GM19468 (cell line): Measurements from ENCODE around the gene ANKRD62.
"Not testable (repeated sequence)": the region's sequence is repeated elsewhere in the genome, so short reads cannot be mapped to it uniquely, and the experiment has no call there.

ENCODE experiments used
- ATAC-seq: cut with Tn5 transposase; IDR thresholded peaks from one replicate; pipeline ENCODE4 v1.9.1; 2021; ENCODE audit warnings: mild to moderate bottlenecking, moderate library complexity, moderate number of reproducible peaks; ENCODE audit not compliant: unreplicated experiment; ENCODE audit errors: extremely low read depth

Gene ANKRD62

DNA sequence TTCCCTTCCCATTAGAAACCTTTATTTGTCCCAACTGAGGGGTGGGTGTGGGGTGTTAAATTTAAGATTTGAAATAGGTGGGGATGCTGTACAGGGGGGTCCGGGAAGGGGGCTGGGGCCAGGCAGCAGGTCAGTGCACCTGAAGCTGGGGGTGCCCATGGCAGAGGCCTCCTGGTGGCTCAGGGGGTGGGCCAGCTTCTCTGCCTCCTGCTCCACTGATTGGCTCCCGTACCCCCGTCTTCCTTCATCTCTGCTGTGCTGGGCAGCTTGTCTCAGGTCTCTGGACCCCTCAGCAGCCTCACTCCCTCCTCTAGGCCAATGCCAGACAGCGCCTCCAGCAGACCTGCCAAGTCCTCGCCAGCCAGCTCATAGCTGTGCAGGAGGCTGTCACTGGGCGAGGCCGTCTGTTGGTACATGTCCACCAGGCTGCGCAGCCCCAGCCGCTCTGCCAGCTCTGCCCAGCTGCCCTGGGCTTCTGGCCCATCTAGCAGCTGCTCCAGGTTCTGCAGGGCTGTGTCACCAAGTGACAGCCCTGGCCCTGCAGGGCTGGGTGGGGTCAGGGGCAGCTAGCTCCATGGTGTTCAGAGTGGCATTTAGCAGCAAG is 2.0 kb upstream of the ANKRD62 start:
- ATAC-seq: no peak

GRCh38 chr18:12092398-12093229 is 1.0 kb upstream of the ANKRD62 start:
- ATAC-seq: no peak

DNA sequence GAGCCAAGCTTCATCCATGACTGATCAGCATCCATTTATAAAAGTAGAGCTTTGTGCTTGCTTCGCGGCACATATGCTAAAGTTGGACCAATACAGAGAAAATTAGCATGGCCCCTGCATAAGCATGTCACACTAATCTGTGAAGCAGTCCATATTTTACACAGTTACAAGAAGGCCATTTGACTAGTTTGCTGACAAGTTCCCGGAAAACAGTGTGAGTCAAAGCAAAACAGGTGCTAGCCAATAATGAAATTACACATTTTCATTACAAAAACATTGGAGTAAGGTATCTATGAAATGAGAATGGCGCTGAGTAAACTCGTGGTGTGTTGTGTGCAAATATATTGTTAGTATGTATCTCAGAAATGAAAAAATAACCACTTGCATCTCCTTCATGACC is 4.7 kb downstream of the ANKRD62 start:
- ATAC-seq: no peak

GRCh38 chr18:12099160-12099559 is 5.5 kb downstream of the ANKRD62 start:
- no peak for ATAC-seq

GRCh38 chr18:12101266-12101665 is 7.6 kb downstream of the ANKRD62 start:
- no peak for ATAC-seq

DNA sequence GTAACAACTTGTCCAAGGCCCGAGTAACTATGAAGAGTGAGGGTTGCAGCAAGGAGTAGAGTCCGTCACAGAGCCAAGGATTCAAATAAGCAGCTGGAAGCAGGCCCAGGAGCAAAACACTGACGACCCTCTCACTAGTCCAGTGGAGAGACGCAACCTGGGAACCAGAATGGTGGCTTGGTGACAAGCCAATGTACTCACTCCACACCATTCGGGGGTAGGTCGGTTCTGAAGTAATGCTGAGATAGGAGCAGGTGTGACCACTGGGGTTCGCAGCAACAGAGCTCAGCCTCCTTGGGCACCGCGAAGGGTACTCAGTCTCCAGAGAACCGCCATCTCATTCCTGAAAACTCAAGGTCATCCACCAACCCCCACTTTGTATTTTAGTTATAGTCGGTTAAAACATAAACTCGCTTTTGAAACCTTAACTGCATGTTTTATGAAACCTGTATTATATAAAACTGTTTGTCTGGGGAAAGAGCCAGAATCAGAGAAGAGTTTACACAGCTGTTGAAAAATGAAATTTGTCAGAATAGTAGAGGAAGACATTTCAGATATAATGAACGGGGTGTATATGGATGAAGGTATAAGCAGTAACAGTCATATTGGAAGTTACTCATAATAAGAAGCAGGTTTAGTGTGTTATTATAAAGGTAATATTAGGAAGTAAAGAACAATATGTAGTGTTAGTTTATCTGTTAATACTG is 8.6 kb downstream of the ANKRD62 start:
- ATAC-seq: no peak

DNA sequence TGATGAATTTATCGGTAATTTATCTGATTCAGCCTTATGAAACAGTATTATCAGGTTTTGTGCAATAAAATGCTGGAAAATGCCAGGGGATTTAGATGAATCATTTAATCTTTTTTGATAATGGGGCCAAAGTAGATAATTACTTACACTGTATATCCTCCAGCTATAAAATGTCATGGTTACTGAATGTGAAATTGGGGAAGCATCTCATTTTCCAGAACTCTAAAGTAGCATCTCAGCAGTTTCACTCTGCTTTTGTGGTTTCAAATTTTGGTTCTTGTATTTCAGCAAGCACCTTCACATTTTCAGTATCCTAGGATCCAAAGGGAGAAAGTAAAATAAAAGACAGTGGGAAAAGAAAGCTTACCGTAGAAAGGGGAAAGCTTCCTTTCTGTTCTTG is 12.8 kb downstream of the ANKRD62 start:
- no peak for ATAC-seq

- ATAC-seq: no peak
Measured at GRCh38 chr18:12109836-12110235, 16.2 kb downstream of the ANKRD62 start.

- no peak for ATAC-seq
Measured at GRCh38 chr18:12113999-12114646, 20.5 kb downstream of the ANKRD62 start.

DNA sequence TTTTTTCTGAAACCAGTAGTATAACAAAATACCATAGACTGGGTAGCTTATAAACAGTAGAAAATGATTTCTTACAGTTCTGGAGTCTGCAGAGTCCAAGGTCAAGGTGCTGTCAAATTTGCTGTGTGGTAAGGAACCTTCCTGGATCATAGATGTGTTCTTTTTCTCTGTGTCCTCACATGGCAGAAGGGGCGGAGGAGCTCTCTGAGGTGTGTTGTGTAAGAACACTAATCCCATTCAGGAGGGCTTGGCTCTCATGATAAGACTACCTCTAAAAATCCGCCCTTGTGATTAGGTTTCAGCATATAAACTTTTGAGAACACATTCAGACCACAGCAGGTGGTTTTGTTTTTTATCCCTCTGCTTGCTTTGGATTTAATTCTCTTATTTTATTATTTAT is 25.7 kb downstream of the ANKRD62 start:
- ATAC-seq: no peak

DNA sequence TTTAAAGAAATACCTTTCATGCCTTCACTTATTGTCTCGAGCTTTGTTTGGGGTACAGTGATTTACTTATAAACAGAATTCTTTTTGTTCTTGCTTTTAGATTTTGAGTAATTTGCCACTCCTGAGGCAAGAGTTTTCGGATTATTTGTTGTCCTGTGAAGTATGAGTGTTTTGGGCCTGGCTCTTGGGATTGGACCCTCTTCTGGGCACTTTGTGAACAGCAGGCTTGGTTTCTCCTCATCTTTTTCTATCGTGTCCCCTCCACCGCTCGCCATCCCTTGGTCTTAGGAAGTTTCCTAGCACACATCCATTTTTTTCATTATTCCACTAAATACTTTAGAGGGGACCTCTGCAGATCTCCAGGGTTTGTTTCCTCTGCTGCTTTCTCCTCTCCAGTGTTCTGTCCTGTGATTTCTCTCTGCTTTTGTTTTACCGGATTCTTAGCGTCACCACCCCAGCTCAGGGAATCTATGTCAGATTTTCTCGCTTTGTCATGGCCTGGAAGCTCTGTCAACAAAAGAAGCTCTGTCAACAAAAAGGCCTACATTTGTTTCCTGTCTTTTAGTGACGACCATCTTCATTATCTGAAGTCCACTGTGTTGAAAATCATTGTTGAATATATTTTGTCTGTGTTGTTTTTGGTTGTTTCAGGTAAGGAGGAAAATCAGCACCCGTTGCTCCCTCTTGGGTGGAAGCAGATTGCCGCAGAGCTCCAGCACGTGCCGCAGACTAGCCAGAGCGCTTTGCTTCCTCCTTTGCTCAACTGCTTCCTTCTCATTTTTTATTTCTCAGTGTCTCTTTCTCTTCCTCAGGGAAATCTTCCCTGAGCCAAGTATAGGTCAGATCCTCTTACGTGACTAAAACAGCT is 27.8 kb downstream of the ANKRD62 start:
- ATAC-seq: no peak

DNA sequence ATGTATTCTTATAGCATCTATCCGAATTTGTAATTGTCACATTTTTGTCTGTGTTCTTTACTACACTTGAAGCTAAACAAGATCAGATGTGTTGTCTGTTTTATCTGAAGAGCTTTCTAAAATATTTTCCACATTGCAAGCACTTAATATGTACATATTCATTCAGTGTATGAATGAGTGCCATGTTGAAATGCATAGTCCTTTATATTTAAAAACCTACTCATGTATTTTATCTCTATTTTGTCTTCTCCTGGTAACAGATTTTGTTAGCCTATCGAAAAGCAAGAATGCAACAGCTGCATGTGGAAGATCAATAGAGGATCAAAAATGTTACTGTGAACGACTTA is 28.4 kb downstream of the ANKRD62 start:
- not testable (repeated sequence) for ATAC-seq

- not testable (repeated sequence) for ATAC-seq
Measured at GRCh38 chr18:12127647-12128046, 34.0 kb downstream of the ANKRD62 start.

DNA sequence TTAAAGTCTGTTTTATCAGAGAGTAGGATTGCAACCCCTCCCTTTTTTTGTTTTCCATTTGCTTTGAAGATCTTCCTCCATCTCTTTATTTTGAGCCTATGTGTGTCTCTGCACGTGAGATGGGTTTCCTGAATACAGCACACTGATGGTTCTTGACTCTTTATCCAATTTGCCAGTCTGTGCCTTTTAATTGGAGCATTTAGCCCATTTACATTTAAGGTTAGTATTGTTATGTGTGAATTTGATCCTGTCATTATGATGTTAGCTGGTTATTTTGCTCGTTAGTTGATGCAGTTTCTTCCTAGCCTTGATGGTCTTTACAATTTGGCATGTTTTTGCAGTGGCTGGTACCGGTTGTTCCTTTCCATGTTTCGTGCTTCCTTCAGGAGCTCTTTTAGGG is 45.2 kb downstream of the ANKRD62 start:
- ATAC-seq: not testable (repeated sequence)

DNA sequence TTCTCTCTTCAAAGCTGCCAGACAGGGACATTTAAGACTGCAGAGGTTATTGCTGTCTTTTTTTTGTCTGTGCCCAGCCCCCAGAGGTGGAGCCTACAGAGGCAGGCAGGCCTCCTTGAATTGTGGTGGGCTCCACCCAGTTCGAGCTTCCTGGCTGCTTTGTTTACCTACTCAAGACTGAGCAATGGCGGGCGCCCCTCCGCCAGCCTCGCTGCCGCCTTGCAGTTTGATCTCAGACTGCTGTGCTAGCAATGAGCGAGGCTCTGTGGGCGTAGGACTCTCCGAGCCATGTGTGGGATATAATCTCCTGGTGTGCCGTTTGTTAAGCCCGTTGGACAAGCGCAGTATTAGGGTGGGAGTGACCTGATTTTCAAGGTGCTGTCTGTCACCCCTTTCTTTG is 47.2 kb downstream of the ANKRD62 start:
- ATAC-seq: not testable (repeated sequence)

- ATAC-seq: not testable (repeated sequence)
Measured at GRCh38 chr18:12141778-12142177, 48.1 kb downstream of the ANKRD62 start.

GRCh38 chr18:12149431-12149830 is 55.8 kb downstream of the ANKRD62 start:
- not testable (repeated sequence) for ATAC-seq

DNA sequence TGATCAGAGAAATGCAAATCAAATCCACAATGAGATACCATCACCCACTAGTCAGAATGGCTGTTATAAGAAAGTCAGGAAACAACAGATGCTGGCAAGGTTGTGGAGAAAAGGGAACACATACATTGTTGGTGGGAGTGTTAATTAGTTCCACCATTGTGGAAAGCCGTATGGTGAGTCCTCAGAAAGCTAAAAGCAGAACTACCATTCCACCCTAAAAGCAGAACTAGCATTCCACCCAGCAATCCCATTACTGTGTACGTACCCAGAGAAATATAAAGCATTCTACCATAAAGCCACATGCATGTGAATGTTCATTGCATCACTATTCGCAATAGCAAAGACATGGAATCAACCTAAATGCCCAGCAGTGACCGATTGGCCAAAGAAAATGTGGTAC is 60.7 kb downstream of the ANKRD62 start:
- ATAC-seq: no peak

DNA sequence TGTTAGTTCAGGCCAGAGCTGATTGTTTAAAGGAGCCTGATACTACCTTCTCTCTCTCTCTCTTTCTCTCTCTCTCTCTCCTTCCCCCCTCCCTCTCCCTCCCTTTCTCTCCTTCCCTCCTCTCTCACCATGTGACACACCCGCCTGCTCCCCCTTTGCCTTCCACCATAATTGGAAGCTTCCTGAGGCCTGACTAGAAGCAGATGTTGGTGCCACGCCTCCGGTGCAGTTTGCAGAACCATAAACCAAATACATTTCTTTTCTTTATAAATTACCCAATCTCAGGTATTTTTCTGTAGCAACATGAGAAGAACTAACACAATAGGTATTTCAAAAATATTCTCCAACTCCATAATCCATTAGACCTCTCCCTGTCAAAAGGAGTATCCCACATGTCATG is 62.4 kb downstream of the ANKRD62 start:
- ATAC-seq: no peak

GRCh38 chr18:12159446-12159845 is 65.8 kb downstream of the ANKRD62 start:
- no peak for ATAC-seq
